ENCODE measurements around the gene DPH6.
"Not testable (repeated sequence)": the region's sequence is repeated elsewhere in the genome, so short reads cannot be mapped to it uniquely, and the experiment has no call there.

The DPH6 gene

DNA sequence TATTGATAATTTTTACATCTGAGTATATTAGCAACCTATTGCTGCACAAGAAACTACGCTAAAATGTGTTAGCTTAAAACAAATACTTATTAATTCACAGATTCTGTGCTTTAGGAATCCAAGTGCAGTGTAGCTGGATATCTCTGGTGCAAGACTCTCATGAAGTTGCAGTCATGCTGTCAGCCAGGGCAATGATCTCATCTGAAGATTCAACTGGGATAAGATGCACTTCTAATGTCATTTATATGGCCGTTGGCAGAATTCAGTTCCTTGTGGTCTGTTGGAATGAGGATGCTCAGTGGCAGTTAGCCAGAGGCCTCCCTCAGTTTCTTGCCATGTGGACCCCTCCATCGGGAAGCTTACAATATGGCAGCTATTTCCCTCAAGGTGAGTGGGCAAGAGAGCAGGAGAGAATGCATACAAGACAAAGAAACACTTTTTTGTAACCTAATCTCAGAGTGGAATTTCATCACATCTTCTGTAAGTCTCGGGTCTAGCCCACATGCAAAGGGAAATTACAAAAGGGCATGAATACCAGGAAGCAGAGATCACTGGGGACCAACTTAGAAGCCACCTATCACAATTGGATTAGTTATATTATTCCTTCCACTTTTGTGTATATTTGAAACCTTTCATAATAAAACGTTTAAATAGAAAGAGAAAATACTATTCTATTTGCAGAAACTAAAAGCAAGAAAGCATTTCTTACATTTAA, 61.6 kb downstream of the DPH6 start:
- DNase-seq, result no peak

DNA sequence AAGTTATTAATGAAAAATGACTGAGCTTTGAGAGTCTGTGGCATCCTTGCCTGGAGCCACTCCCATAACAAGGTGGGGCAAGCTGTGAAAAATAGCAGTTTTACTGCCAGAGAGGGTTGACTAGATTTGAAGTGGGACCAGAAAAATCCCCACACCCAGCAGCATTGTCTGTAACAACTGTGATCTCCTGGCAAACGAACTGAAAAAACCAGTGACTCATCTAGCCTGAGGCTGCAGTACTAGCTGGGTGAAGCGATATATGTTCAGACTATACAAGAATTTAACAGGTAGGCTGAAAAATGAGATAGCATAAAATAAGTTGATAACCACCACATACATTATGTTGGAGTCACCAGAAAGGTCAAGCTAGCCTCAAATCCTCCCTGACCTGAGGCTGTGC, 64.0 kb downstream of the DPH6 start:
- DNase-seq, result no peak

DNA sequence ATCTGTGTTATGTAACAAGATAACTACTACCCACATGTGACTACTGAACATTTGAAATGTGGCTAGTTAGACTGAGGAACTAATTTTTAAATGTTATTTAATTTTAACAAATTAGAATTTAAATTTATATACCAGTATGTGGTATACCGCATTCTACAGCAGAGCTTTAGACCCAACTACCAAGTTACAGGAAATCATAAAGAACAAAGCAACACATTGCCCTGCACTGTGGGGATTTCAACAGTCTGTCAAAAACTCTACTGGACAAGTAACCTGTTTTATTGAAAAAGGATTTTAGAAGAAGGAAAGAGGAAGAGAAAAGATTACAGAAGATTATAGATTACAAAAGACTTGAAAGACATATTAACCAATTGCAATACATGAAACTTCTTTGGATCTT, 64.9 kb downstream of the DPH6 start:
- no peak for DNase-seq

DNA sequence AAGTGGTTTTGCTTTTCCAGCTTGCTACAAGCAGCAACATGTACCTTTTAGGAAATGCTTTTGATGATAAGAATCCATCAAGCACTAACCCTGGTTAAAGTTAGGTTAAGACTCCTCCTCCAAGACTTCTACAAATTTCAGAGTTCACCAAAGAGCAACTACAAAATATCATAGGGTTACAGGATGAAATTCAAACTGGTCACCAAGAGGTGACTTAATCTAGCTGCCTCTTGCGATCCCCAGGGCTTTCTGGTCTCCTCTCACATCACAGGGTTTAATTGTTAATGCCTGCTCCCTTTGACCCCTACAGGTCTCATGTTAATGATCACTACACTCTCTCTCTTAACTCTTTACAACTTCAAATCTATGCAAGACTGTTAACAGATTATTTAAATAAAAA, 66.5 kb downstream of the DPH6 start:
- no peak for DNase-seq

DNA sequence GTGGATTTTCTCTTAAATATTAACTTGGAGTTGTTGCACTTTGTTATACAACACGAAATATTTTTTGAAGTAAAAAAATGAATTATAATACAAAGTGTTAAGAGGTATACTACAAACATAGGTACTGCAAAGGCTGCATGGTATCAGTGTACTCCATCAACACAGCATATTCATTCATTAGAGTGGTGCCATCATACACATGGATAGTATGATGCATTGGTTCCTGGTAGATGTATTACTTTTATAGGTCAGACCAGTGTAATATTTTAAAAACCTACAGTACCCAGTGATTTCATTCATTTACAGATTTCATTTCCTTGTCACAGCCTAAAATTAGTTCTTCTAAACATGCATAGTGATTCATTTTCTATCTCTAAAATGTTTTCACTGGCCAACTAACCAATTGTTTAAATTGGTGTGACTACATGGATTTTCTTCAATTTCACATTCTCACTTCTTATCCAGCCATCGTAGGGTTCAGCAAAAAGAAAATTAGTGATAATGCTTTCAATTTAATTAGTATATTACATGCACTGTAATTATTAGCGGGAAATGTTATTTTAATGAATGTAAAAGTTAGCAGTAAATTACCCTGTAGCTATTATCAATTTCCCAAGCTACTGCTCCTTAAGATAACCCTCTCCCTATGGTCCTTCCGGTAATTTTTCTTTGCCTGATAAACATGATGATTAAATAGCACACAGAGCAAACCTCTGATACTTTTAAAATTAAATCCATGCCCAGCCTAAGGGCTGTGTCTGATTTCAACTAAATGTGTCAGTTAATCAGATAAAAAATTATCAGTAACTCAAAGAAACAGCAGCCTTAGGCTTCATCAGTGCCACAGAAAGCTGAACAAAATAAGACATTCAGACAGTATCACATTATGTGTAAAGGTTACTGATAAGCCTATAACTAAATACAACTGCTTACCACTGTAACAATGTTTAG, 68.4 kb downstream of the DPH6 start:
- no peak for DNase-seq

DNA sequence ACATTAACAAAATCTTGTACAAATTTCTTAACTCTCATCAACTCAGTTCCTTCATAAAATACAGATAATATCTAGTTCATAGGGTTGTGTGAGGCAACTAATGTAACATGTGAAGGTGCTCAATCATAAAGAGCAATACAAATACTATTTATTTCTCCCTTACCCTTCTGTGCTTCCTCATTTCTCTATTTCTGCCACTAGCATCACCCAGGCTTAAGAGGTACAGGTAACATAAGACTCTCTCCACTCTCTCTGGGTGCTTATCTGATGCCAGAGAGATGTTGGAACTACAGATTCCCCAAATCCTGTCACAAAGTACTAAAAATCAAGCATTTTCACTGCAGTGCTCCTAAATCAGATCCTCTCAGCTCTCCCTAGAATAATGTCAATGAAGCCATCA, 74.9 kb downstream of the DPH6 start:
- DNase-seq, result no peak

DNA sequence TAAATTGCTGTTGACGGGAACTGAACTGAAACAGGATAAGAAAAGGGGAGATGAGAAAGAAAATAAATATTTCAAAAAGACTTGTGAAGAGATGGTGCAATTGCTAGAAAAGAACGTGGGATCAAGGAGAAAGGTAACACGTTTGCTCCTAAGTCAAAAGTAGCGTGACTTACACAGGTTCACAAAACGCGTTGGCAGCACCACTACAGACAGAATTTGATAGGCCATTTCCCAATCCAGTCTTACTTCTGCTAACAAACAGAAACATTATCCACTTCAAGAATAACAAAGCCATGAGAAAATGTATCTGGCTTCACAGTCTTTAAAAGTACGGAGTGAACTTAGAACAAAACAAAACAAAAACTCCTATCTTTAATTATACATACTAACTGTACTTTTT, 75.5 kb downstream of the DPH6 start:
- no peak for DNase-seq

DNA sequence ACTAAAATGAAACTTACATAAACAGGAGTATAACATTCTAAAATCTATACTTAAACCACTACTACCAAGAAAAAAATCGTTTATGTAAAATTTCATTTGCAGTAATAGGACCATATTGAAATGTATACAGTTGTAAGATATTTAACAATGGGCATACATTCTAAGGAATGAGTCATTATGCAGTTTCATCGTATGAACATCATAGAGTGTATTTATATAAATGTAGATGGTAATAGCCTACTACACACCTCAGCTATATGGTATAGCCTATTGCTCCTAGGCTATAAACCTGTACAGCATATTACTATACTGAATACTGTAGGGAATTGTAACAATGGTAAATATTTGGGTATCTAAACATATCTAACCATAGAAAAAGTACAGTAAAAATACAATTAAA, 79.5 kb downstream of the DPH6 start:
- DNase-seq, result no peak

DNA sequence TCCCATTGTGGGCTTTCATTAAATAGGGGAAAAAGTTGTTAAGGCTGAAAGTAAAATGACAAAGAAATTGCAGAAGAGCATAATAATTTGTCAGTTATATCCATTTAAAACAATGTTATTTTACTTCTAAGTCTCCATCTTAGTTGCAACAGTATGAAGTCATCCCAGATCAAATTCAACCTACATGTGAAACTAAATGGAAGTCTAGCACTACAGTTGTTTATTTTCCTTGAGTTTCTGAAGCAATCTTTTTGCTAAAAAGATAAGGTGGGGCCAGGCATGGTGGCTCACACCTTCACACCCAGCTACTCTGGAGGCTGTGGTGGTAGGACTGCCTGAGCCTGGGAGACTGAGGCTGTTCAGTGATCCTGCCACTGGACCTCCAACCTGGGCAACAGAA, 80.2 kb downstream of the DPH6 start:
- no peak for DNase-seq

DNA sequence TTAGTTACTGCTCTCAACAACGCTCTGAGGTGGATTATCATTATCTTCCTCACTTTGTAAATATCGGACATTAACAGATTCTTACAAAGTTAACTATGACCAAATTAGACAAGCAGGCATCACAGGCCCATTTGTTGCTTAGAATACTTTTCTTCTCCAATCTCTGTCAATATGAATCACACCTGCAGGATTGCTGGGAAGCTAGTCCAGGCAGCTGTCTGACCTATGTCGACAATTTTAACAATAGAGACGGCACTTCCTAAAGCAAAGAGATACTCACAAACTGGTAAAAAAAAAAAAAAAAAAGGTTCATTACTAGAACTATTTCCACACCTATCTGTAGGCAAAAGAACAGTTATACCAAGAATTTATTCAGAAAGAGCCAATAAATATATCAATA, 85.3 kb downstream of the DPH6 start:
- DNase-seq, result no peak

DNA sequence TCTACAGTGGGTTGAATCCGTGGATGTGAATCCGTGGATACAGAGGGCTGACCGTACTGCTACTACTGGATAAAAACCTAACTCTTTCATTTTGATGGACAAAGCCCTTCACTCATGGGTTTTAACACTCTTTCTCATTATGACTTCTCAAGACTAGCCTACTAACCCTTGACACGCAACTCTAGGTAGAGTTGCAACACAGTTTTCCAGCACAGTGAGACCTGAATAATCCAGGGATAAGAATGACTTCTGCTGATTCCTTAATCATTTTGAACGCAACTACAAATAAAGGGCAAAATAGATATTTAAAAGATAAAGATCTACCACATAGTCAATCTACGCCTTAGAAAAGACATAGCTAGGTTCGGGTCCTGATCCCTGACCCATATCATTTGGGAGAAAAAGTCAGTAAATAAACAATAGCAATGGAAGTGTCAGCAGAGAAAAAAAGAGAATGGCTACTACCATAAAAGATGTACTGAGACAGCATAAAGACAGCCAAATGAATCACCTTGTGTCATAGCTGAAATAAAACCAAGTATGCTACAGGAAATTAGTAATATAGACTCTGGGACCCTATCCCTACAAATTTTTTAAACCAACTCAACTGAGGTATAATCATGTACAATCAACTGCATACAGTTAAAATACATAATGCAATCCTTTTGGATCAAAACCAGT, 87.6 kb downstream of the DPH6 start:
- DNase-seq, result no peak

DNA sequence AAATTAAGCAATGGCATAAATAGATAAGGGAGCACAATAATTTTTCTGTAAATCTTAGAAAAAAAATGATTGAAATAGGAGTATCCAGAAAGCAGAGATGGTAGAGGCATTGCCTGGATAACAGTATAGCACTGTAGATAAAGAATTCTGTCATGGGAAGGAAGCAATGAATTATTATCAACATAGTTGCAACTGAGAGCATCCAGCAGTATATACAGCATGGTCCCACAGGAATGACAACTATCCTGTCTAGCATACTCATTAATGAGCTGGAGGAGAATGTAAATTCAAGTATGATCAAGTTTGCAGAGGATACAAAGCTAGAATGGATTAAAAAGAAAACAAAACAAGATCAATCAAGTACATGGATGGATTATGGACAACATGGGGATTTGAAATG, 90.8 kb downstream of the DPH6 start:
- DNase-seq, result no peak

DNA sequence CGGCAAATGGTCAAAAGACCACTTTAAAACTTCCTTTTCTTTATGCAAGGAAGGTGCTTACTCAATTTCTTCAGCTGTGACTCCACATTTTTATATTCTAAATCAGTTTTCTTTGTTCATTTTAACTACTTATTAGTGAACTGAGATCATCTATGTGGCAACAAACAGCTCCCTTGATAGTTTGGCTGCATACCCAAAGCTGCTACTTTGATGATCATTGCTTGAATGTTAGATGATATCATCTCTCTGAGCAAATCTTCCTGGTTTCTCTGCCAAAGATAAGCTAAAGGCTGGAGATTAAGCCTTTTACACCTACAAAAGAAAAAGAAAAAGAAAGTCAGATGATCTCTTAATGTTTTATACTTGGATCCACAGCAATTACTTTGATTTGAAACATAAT, 95.5 kb downstream of the DPH6 start:
- DNase-seq, result no peak

DNA sequence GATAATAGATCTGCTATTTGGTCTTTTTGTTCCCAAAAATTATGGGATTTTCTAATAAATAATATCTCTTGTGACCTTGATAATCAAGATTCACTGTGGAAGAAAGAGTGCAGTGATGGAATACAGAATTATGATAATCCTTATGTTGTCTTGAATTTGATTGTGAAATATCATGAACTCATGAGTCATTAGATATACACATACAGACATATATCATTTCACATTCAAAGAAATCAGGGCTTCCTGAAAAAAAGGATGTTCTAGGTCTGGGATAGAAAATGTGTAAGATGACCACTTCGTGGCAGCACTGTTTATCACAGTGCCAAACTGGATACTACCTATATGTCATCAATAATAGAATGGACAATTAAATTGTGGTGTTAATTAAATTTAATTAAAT, 97.7 kb downstream of the DPH6 start:
- DNase-seq, result no peak

DNA sequence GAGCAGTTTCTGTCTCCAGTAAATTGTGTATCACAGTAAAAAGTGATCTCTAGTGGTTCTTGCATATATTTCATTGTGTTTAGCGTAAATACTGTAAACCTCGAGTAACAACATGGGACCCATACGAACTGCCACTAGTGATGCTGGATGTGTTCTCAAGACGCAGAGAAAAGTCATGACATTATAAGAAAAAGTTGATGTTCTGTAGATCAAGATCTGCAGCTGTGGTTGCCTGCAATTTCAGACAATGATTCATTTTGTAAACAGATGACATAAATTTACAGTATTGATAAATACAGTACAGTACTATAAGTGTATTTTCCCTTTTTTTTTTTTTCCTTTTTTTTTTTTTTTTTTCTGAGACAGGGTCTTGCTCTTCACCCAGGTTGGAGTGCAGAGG, 100.1 kb downstream of the DPH6 start:
- no peak for DNase-seq

DNA sequence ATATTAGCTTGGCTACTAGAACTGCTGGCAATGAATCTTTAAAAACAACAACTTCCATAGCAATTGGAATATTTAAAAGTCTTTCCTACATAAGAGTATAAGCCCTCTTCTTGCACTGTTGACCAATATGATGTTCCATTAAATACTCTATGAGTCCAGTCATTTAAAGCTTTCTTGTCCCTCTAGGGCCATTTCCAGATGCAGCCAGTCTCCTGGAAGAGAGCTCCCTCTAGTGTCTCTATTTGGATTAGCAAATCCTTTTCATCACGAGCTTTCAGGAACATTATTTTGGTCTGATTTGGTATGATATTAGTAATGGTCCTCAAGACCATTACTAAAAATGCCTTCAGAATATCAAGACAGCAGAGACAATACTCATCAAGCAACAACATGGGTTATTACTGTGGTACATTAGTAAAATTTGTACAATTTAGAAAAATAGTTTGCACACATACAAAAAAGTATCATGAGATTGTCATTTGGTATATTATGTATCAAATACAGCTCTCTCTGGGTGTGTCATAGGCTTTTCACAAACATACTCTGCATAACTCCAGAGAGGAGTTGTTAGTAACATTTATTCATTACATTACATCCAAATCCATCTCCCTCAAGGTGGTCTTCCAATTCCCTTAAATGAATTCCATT, 101.3 kb downstream of the DPH6 start:
- no peak for DNase-seq

DNA sequence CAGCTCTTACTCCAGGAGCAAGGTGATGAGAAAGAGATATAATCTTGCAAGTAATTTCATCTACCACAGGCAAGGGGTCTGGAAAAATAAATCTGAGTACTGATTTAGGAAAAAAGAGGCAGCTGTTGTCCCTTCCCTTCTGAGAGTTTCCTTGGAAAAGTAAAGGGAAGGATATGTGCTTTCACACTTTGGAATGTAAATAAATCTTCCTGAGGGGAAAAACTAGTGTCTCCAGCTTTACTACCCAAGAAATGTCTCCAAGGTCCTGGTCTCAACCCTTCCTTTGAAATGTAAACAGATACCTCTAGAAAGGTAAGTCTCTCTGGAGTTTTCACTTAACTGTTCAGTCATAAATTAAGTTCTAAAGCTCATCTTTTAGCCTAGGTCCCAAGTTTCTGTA, 102.6 kb downstream of the DPH6 start:
- no peak for DNase-seq

DNA sequence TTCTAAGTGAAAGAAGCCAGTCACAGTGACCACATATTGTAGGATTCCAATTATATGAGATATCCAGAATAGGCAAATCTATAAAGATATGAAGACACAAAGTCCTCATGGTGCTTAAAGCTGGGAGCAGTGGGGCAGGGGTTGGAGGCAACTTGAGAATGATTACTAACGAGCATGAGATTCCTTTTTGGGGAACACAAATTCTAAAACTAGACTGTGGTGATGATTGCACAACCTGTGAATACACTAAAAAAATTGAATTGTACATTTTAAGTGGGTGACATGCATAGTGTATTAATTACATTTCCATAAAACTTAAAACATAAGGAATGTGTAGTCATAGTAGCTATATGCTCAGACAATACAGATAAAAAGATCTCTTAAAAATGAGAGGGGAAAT, 103.2 kb downstream of the DPH6 start:
- no peak for DNase-seq

DNA sequence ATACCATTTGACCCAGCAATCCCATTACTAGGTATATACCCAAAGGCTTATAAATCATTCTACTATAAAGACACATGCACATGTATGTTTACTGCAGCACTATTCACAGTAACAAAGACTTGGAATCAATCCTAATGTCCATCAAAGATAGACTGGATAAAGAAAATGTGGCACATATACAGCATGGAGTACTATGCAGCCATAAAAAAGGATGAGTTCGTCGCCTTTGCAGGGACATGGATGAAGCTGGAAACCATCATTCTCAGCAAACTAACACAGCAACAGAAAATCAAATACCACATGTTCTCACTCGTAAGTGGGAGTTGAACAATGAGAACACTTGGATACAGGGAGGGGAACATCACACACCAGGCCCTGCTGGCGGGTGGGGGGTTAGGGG, 104.7 kb downstream of the DPH6 start:
- DNase-seq, result not testable (repeated sequence)

DNA sequence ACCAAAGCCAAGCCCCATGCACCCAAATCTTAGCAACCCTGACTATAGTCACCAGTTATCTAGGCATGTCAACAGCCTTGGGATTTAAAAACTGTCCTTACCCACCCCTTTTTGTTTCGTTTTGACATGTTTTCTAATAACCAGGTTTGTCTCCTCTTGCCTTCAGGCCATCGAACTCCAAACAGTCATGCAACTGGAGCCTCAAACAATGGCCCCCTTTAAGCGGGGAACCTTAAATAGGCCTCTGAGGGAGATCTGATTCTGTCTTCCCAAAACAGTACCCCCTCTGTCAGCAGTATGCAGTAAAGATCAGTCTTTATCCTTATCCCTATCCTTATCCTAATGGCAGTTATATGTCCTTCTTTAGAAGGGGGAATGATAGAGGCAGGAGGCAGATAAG, 105.7 kb downstream of the DPH6 start:
- DNase-seq, result no peak

DNA sequence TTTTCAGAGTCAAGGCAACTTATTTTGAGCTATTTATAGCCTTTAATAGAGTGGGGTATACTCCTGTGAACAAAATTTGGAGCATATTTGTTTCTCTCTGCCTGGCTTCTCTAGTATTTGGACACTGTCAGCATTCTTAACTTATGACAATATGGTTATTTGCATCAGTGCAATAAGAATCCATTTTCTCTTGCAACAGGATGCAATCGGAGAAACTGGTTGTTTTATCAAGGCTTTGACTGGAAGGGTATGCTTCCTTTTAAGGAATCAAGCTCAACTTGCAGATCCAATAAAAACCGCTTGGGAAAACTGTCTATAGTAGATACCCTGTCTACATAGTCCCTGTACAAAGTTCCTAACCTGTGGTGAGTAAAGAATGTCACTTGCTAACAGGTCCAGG, 106.7 kb downstream of the DPH6 start:
- DNase-seq, result no peak

DNA sequence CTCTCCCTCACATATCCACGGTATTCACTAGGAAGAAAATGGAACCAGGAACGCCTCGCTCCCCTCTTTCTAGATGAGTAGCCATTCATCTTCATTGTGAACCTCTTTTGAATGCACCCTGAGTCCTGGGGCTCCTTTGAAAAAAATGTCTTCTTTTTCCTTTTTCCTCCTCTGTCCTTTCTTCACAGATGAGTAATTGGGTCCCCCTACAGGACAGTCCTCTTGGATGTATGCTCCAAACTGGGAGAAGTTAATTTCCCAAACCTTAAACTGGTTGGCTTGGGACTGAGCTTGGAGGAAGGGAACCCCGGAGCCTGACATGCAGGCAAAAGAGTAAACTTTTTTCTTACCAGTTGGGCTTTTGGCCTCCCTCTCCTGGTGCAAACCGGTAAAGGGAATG, 108.8 kb downstream of the DPH6 start:
- no peak for DNase-seq

DNA sequence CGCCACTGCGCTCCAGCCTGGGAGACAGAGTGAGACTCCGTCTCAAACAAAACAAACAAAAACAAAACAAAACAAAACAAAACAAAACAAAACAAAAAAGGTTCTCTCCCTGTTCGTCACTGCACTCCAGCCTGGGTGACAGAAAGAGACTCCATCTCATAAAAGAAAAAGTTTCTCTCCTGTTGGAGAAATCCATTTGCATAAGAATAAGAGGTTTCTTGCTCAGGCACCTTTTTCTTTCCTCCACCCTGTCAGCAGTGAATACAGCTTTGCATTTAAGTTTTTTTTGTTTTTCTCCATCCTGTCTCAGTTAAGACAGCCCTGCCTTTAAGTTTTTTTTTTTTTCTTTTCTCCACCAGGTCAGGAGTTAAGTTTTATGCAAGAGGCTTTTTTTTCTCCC, 109.5 kb downstream of the DPH6 start:
- no peak for DNase-seq
